Neuronal stem cell (in vitro differentiated cells): ENCODE results near the gene TBC1D5.
"Not testable (repeated sequence)": the region's sequence is repeated elsewhere in the genome, so short reads cannot be mapped to it uniquely, and the experiment has no call there.

ENCODE experiments used
- DNase-seq: peaks from one replicate; pipeline ENCODE4 v3.0.0-alpha.2; 2013; ENCODE audit warnings: low spot score
- H2AFZ ChIP-seq: one replicate; pipeline ENCODE4 v1.6.1; 2013; ENCODE audit warnings: mild to moderate bottlenecking, low read length, inconsistent platforms
- H2AK5ac ChIP-seq: 2 replicates; pipeline ENCODE4 v1.6.1; 2013; ENCODE audit warnings: low read depth, mild to moderate bottlenecking, inconsistent platforms, low read length, moderate library complexity, mixed read lengths
- H2BK120ac ChIP-seq: 2 replicates; pipeline ENCODE4 v1.6.1; 2013; ENCODE audit warnings: low read depth, mild to moderate bottlenecking, inconsistent platforms, low read length, moderate library complexity, mixed read lengths
- H2BK12ac ChIP-seq: one replicate; pipeline ENCODE4 v1.6.1; 2013; ENCODE audit warnings: low read length, inconsistent platforms
- H2BK15ac ChIP-seq: 2 replicates; pipeline ENCODE4 v1.6.1; 2013; ENCODE audit warnings: mild to moderate bottlenecking, low read length, inconsistent platforms, mixed read lengths
- H2BK5ac ChIP-seq: one replicate; pipeline ENCODE4 v1.6.1; 2013; ENCODE audit warnings: inconsistent platforms, mild to moderate bottlenecking, low read length, moderate library complexity
- H3K14ac ChIP-seq: one replicate; pipeline ENCODE4 v1.6.1; 2013; ENCODE audit warnings: low read length, inconsistent platforms
- H3K18ac ChIP-seq: 2 replicates; pipeline ENCODE4 v1.6.1; 2013; ENCODE audit warnings: low read length, inconsistent platforms
- H3K23ac ChIP-seq: 2 replicates; pipeline ENCODE4 v1.6.1; 2013; ENCODE audit warnings: low read depth, mild to moderate bottlenecking, mixed read lengths, low read length, inconsistent platforms; ENCODE audit not compliant: poor library complexity
- H3K27ac ChIP-seq: replicated peaks from 3 replicates; pipeline ENCODE4 v1.5.1; 2013; ENCODE audit warnings: low read length, inconsistent platforms
- H3K27me3 ChIP-seq, 3 experiments: 2 replicates each; pipeline ENCODE4 v1.6.1; 2013; ENCODE audit warnings: low read length in 3 of 3, mild to moderate bottlenecking in 2 of 3, inconsistent platforms in 1 of 3, low read depth in 1 of 3, mixed read lengths in 1 of 3, moderate library complexity in 1 of 3; ENCODE audit not compliant: control insufficient read depth in 3 of 3, insufficient read depth in 3 of 3
- H3K36me3 ChIP-seq, 2 donors: replicated peaks in 1 of 2; 2 replicates each; pipeline ENCODE4 v1.6.1; 2013; ENCODE audit warnings: low read length in 2 of 2; ENCODE audit not compliant: control insufficient read depth in 2 of 2, insufficient read depth in 2 of 2
- H3K4ac ChIP-seq: 2 replicates; pipeline ENCODE4 v1.6.1; 2013; ENCODE audit warnings: inconsistent platforms, mild to moderate bottlenecking, low read length, moderate library complexity
- H3K4me1 ChIP-seq, 2 donors: 1 replicate in 1 of 2; 2 replicates in 1 of 2; pipeline ENCODE4 v1.6.1; 2013; ENCODE audit warnings: low read length in 2 of 2, low read depth in 1 of 2; ENCODE audit not compliant: control insufficient read depth in 2 of 2, insufficient read depth in 1 of 2
- H3K4me2 ChIP-seq: one replicate; pipeline ENCODE4 v1.6.1; 2013; ENCODE audit warnings: mild to moderate bottlenecking, low read length, inconsistent platforms; ENCODE audit not compliant: insufficient read depth, poor library complexity, severe bottlenecking
- H3K4me3 ChIP-seq, 2 donors: 2 replicates each; pipeline ENCODE4 v1.5.1; 2013; ENCODE audit warnings: low read length in 2 of 2, mild to moderate bottlenecking in 2 of 2, inconsistent platforms in 1 of 2, moderate library complexity in 1 of 2
- H3K79me1 ChIP-seq: one replicate; pipeline ENCODE4 v1.6.1; 2013; ENCODE audit warnings: low read depth, mild to moderate bottlenecking, inconsistent platforms, low read length, moderate library complexity
- H3K9ac ChIP-seq: one replicate; pipeline ENCODE4 v1.6.1; 2013; ENCODE audit warnings: mild to moderate bottlenecking, low read depth, low read length, inconsistent platforms; ENCODE audit not compliant: poor library complexity
- H3K9me3 ChIP-seq, 2 donors: replicated peaks in 1 of 2; 2 replicates each; pipeline versions ENCODE3 to v1.6.1; 2013; ENCODE audit warnings: low read length in 2 of 2, mild to moderate bottlenecking in 2 of 2, inconsistent platforms in 1 of 2, low read depth in 1 of 2, mixed read lengths in 1 of 2, moderate library complexity in 1 of 2; ENCODE audit not compliant: control insufficient read depth in 2 of 2, insufficient read depth in 1 of 2
- H4K8ac ChIP-seq: one replicate; pipeline ENCODE4 v1.6.1; 2013; ENCODE audit warnings: low read depth, mild to moderate bottlenecking, inconsistent platforms, low read length, moderate library complexity
- H4K91ac ChIP-seq: one replicate; pipeline ENCODE4 v1.6.1; 2013; ENCODE audit warnings: low read length, low read depth, mild to moderate bottlenecking, inconsistent platforms; ENCODE audit not compliant: poor library complexity
- WGBS, 2 donors: extraction: QIAGEN DNeasy Blood & Tissue Kit; methylation state at CpG; one replicate each; pipeline ENCODE4 v1.1.7; 2013; ENCODE audit warnings: missing lambda C conversion rate in 2 of 2, mixed read lengths in 1 of 2; ENCODE audit not compliant: insufficient read length in 2 of 2, insufficient replicate concordance in 1 of 2; ENCODE audit errors: extremely low coverage in 2 of 2; 5-methylcytosine and 5-hydroxymethylcytosine counted together

Gene TBC1D5

GRCh38 chr3:17396036-17396435 lies 346.4 kb downstream of the TBC1D5 start:
- Histone ChIP-seq H2BK15ac (no peak overlapping the region), H3K9ac (no peak overlapping the region), H4K8ac (no peak overlapping the region), H3K36me3 (no peaks in the 10 kb centered on the region), H3K27me3 (no peaks in the 10 kb centered on the region), H3K79me1 (no peaks in the 10 kb centered on the region), H3K4me3 (no peak overlapping the region), H3K14ac (no peak overlapping the region), H2BK120ac (no peak overlapping the region), H2BK5ac (no peak overlapping the region), H3K27ac (no peak overlapping the region), H4K91ac (no peak overlapping the region), H3K23ac (no peak overlapping the region), H3K9me3 (no peaks in the 10 kb centered on the region), H3K4me2 (no peak overlapping the region), H3K4me1 (peaks cover 0 to 1% of the 10 kb centered on the region in 2 donors), H2BK12ac (no peak overlapping the region), H2AFZ (no peak overlapping the region), H3K4ac (no peak overlapping the region), H3K18ac (no peak overlapping the region), H2AK5ac (no peak overlapping the region)
- WGBS, 2 donors, result no CpG with 5 or more reads among the region's 6 CpGs
- DNase-seq, result no peak

- Histone ChIP-seq H2AFZ (no peak overlapping the region), H3K4me3 (no peak overlapping the region), H3K18ac (no peak overlapping the region), H3K23ac (no peak overlapping the region), H3K4me1 (peaks cover 0 to 1% of the 10 kb centered on the region in 2 donors), H4K8ac (no peak overlapping the region), H3K9me3 (no peaks in the 10 kb centered on the region), H3K27me3 (no peaks in the 10 kb centered on the region), H2AK5ac (no peak overlapping the region), H2BK12ac (no peak overlapping the region), H3K14ac (no peak overlapping the region), H2BK120ac (no peak overlapping the region), H3K36me3 (no peaks in the 10 kb centered on the region), H3K27ac (no peak overlapping the region), H2BK5ac (no peak overlapping the region), H2BK15ac (no peak overlapping the region), H3K4ac (no peak overlapping the region), H4K91ac (no peak overlapping the region), H3K79me1 (no peaks in the 10 kb centered on the region), H3K4me2 (no peak overlapping the region), H3K9ac (no peak overlapping the region)
- WGBS, 2 donors, result no CpG with 5 or more reads among the region's 5 CpGs
- no peak for DNase-seq
Measured at GRCh38 chr3:17394541-17395155, 347.8 kb downstream of the TBC1D5 start.

- not testable (repeated sequence) for H3K18ac ChIP-seq, H2BK12ac ChIP-seq, H3K23ac ChIP-seq, H2BK15ac ChIP-seq, H2AK5ac ChIP-seq, H3K27me3 ChIP-seq, H3K9ac ChIP-seq, H2BK5ac ChIP-seq, H2BK120ac ChIP-seq, H3K4me2 ChIP-seq, H3K27ac ChIP-seq, H3K9me3 ChIP-seq, H4K91ac ChIP-seq, H3K79me1 ChIP-seq, DNase-seq, H3K4ac ChIP-seq, H3K4me3 ChIP-seq, H3K14ac ChIP-seq, H3K4me1 ChIP-seq, H3K36me3 ChIP-seq, H2AFZ ChIP-seq, H4K8ac ChIP-seq
- no CpG with 5 or more reads among the region's 5 CpGs for WGBS, 2 donors
Measured at GRCh38 chr3:17392516-17392915, 349.9 kb downstream of the TBC1D5 start.

GRCh38 chr3:17390785-17391184 lies 351.6 kb downstream of the TBC1D5 start:
- no peak overlapping the region for H3K27ac ChIP-seq
- no peak for DNase-seq
- H4K8ac ChIP-seq, result no peak overlapping the region
- no peak overlapping the region for H3K14ac ChIP-seq
- no peak overlapping the region for H3K4me3 ChIP-seq
- no peak overlapping the region for H3K23ac ChIP-seq
- H2BK120ac ChIP-seq, result no peak overlapping the region
- no peak overlapping the region for H2AK5ac ChIP-seq
- WGBS, 2 donors, result no CpG with 5 or more reads among the region's 3 CpGs
- H3K9me3 ChIP-seq, result no peaks in the 10 kb centered on the region
- no peak overlapping the region for H4K91ac ChIP-seq
- H3K4ac ChIP-seq, result no peak overlapping the region
- no peak overlapping the region for H3K18ac ChIP-seq
- H3K9ac ChIP-seq, result no peak overlapping the region
- H2BK5ac ChIP-seq, result no peak overlapping the region
- H2BK12ac ChIP-seq, result no peak overlapping the region
- no peak overlapping the region for H3K4me2 ChIP-seq
- no peaks in the 10 kb centered on the region for H3K79me1 ChIP-seq
- no peaks in the 10 kb centered on the region for H3K4me1 ChIP-seq
- H2AFZ ChIP-seq, result no peak overlapping the region
- H3K36me3 ChIP-seq, result no peaks in the 10 kb centered on the region
- H2BK15ac ChIP-seq, result no peak overlapping the region
- no peaks in the 10 kb centered on the region for H3K27me3 ChIP-seq
